H9 (cell line): ENCODE data around the gene LPP. TPM values are rescaled to one million over a fixed set of nuclear protein-coding genes. Genes with fewer than 3 reads are reported as not detected.

Experiments used
- DNase-seq: peaks from one replicate; pipeline ENCODE4 v3.0.0-alpha.2; 2017
- H2AFZ ChIP-seq: one replicate; pipeline ENCODE4 v1.6.1; 2013; ENCODE audit warnings: mild to moderate bottlenecking, low read length, control low read depth, moderate library complexity
- H2AK5ac ChIP-seq: 2 replicates; pipeline ENCODE4 v1.6.1; 2013; ENCODE audit warnings: low read length, control low read depth, mixed read lengths; ENCODE audit not compliant: insufficient read length
- H2BK120ac ChIP-seq: one replicate; pipeline ENCODE4 v1.6.1; 2013; ENCODE audit warnings: low read depth, mild to moderate bottlenecking, low read length, control low read depth, inconsistent platforms; ENCODE audit not compliant: poor library complexity, severe bottlenecking
- H2BK12ac ChIP-seq: 2 replicates; pipeline ENCODE4 v1.6.1; 2013; ENCODE audit warnings: low read length, control low read depth, mixed read lengths, low read depth; ENCODE audit not compliant: insufficient read length
- H2BK15ac ChIP-seq: 2 replicates; pipeline ENCODE4 v1.6.1; 2013; ENCODE audit warnings: low read depth, low read length, control low read depth
- H2BK20ac ChIP-seq: one replicate; pipeline ENCODE4 v1.6.1; 2013; ENCODE audit warnings: low read depth, mild to moderate bottlenecking, low read length, control low read depth, inconsistent platforms; ENCODE audit not compliant: poor library complexity, severe bottlenecking
- H2BK5ac ChIP-seq: 2 replicates; pipeline ENCODE4 v1.6.1; 2013; ENCODE audit warnings: low read length, control low read depth, mixed read lengths; ENCODE audit not compliant: insufficient read length
- H3K14ac ChIP-seq: 2 replicates; pipeline ENCODE4 v1.6.1; 2013; ENCODE audit warnings: low read length, control low read depth; ENCODE audit not compliant: insufficient read depth
- H3K18ac ChIP-seq: 2 replicates; pipeline ENCODE4 v1.6.1; 2013; ENCODE audit warnings: low read depth, mild to moderate bottlenecking, mixed read lengths, low read length, control low read depth; ENCODE audit not compliant: insufficient read length
- H3K23ac ChIP-seq: 2 replicates; pipeline ENCODE4 v1.6.1; 2013; ENCODE audit warnings: low read length, control low read depth, mixed read lengths, low read depth; ENCODE audit not compliant: insufficient read length
- H3K23me2 ChIP-seq: 2 replicates; pipeline ENCODE4 v1.6.1; 2013; ENCODE audit warnings: low read depth, mild to moderate bottlenecking, mixed read lengths, low read length, control low read depth; ENCODE audit not compliant: insufficient read length, poor library complexity, severe bottlenecking
- H3K27ac ChIP-seq: 2 replicates; pipeline ENCODE4 v1.5.1; 2013; ENCODE audit warnings: low read length, control low read depth, mixed read lengths, low read depth; ENCODE audit not compliant: insufficient read length
- H3K27me3 ChIP-seq: 2 replicates; pipeline ENCODE4 v1.6.1; 2013; ENCODE audit warnings: low read length, control low read depth, inconsistent platforms; ENCODE audit not compliant: insufficient read depth
- H3K4ac ChIP-seq: 2 replicates; pipeline ENCODE4 v1.6.1; 2013; ENCODE audit warnings: low read depth, mild to moderate bottlenecking, control low read depth, inconsistent platforms, low read length, moderate library complexity
- H3K4me1 ChIP-seq: 2 replicates; pipeline ENCODE4 v1.6.1; 2013; ENCODE audit warnings: low read length, control low read depth, inconsistent platforms; ENCODE audit not compliant: insufficient read depth
- H3K4me2 ChIP-seq: 2 replicates; pipeline ENCODE4 v1.6.1; 2013; ENCODE audit warnings: low read length, control low read depth, mixed read lengths; ENCODE audit not compliant: insufficient read length, insufficient read depth
- H3K56ac ChIP-seq: 2 replicates; pipeline ENCODE4 v1.6.1; 2013; ENCODE audit warnings: low read depth, mild to moderate bottlenecking, mixed read lengths, low read length, control low read depth; ENCODE audit not compliant: insufficient read length
- H3K79me1 ChIP-seq: 2 replicates; pipeline ENCODE4 v1.6.1; 2013; ENCODE audit warnings: low read depth, mild to moderate bottlenecking, moderate library complexity, low read length, control low read depth, inconsistent platforms; ENCODE audit not compliant: insufficient read depth, poor library complexity, severe bottlenecking
- H3K79me2 ChIP-seq: 2 replicates; pipeline ENCODE4 v1.6.1; 2013; ENCODE audit warnings: low read length, control low read depth, inconsistent platforms; ENCODE audit not compliant: insufficient read depth
- H3K9ac ChIP-seq: 2 replicates; pipeline ENCODE4 v1.6.1; 2013; ENCODE audit warnings: low read length, control low read depth, mixed read lengths; ENCODE audit not compliant: insufficient read length; ENCODE audit errors: extremely low read depth
- H3K9me3 ChIP-seq: one replicate; pipeline ENCODE4 v1.6.1; 2013; ENCODE audit warnings: low read depth, low read length, inconsistent platforms; ENCODE audit not compliant: control insufficient read depth
- H3T11ph ChIP-seq: one replicate; pipeline ENCODE4 v1.6.1; 2013; ENCODE audit warnings: mild to moderate bottlenecking, low read length, control low read depth, inconsistent platforms
- H4K20me1 ChIP-seq: one replicate; pipeline ENCODE4 v1.6.1; 2013; ENCODE audit not compliant: control insufficient read depth, insufficient read length, insufficient read depth
- H4K5ac ChIP-seq: 2 replicates; pipeline ENCODE4 v1.6.1; 2013; ENCODE audit warnings: low read depth, mild to moderate bottlenecking, mixed read lengths, low read length, control low read depth; ENCODE audit not compliant: insufficient read length
- H4K8ac ChIP-seq: replicated peaks from 2 replicates; pipeline ENCODE4 v1.6.1; 2013; ENCODE audit warnings: low read length, control low read depth, mixed read lengths, low read depth; ENCODE audit not compliant: insufficient read length
- H4K91ac ChIP-seq: 2 replicates; pipeline ENCODE4 v1.6.1; 2013; ENCODE audit warnings: low read depth, mild to moderate bottlenecking, moderate library complexity, mixed read lengths, low read length, control low read depth; ENCODE audit not compliant: insufficient read length
- H3K27ac Mint-ChIP-seq, 3 experiments: 2 replicates in 2 of 3; 3 replicates in 1 of 3; pipeline ENCODE4 v1.8.0; 2020 to 2021; ENCODE audit warnings: mixed read lengths in 3 of 3, mild to moderate bottlenecking in 1 of 3, moderate library complexity in 1 of 3
- H3K27me3 Mint-ChIP-seq: 2 replicates; pipeline ENCODE4 v1.8.0; 2021; ENCODE audit warnings: low read depth, mild to moderate bottlenecking, moderate library complexity, mixed read lengths
- H3K36me3 Mint-ChIP-seq, 3 experiments: 2 replicates in 2 of 3; 3 replicates in 1 of 3; pipeline ENCODE4 v1.8.0; 2020 to 2021; ENCODE audit warnings: low read depth in 3 of 3, mixed read lengths in 3 of 3; ENCODE audit not compliant: insufficient read depth in 1 of 3
- H3K4me1 Mint-ChIP-seq, 2 experiments: 2 replicates each; pipeline ENCODE4 v1.8.0; 2020; ENCODE audit warnings: mixed read lengths in 2 of 2
- H3K4me3 Mint-ChIP-seq, 2 experiments: 2 replicates in 1 of 2; 3 replicates in 1 of 2; pipeline ENCODE4 v1.8.0; 2020 to 2021; ENCODE audit warnings: mild to moderate bottlenecking in 2 of 2, mixed read lengths in 2 of 2, moderate library complexity in 1 of 2
- H3K9me3 Mint-ChIP-seq, 2 experiments: 2 replicates in 1 of 2; 3 replicates in 1 of 2; pipeline ENCODE4 v1.8.0; 2020; ENCODE audit warnings: mild to moderate bottlenecking in 2 of 2, mixed read lengths in 2 of 2, moderate library complexity in 1 of 2
- CTCF ChIP-seq: fragments of 200-600 bp; sonication (generic); conservative IDR thresholded peaks from 3 replicates; pipeline ENCODE4 v1.8.0; 2021; ENCODE audit warnings: antibody characterized with exemption, mild to moderate bottlenecking
- WGBS: extraction: QIAGEN DNeasy Blood & Tissue Kit; methylation state at CpG from one replicate; pipeline ENCODE4 v1.1.7; 2013; ENCODE audit warnings: missing lambda C conversion rate, low lambda C conversion rate, mixed read lengths; ENCODE audit not compliant: insufficient read length; ENCODE audit errors: extremely low coverage; 5-methylcytosine and 5-hydroxymethylcytosine counted together
- total RNA-seq: library from RNA; stranded (reverse); gene quantifications from 2 replicates; pipeline ENCODE4 v1.2.1, GENCODE V29; 2021

LPP gene
- total RNA-seq, 1 experiment from 2014 or later, result 64.6 TPM

- no peaks in the 10 kb centered on the region; a peak in 1 of 5 replicates for H3K9me3 Mint-ChIP-seq
These were observed 714.8 kb downstream of the LPP start for GRCh38 chr3:188868803-188869202.

More at GRCh38 chr3:188868803-188869202, 714.8 kb downstream of the LPP start:
- H3K79me1 ChIP-seq, result no peaks in the 10 kb centered on the region
- no peak overlapping the region for H4K91ac ChIP-seq
- no peak overlapping the region for H2BK20ac ChIP-seq
- H3K56ac ChIP-seq, result no peak overlapping the region
- no peak overlapping the region for H2BK15ac ChIP-seq
- DNase-seq, result no peak
- H2BK12ac ChIP-seq, result no peak overlapping the region
- H3K4me2 ChIP-seq, result no peak overlapping the region
- no peak overlapping the region for H2AFZ ChIP-seq
- no peaks in the 10 kb centered on the region for H3K79me2 ChIP-seq
- H3K27me3 ChIP-seq, result no peaks in the 10 kb centered on the region
- H4K5ac ChIP-seq, result no peak overlapping the region
- H4K20me1 ChIP-seq, result no peaks in the 10 kb centered on the region
- Mint-ChIP-seq H3K4me3 (no peak overlapping the region), H3K27me3 (no peaks in the 10 kb centered on the region), H3K36me3 (no peaks in the 10 kb centered on the region), H3K4me1 (no peaks in the 10 kb centered on the region), H3K27ac (peak overlapping the region in 2 of 3 experiments; percentile 32 to 46; a peak in 1 of 7 replicates)
- H3K23ac ChIP-seq, result no peak overlapping the region
- H4K8ac ChIP-seq, result no peak overlapping the region
- no peak overlapping the region for H3K9ac ChIP-seq
- H3T11ph ChIP-seq, result no peak overlapping the region
- TF ChIP-seq CTCF, result no peak
- H3K9me3 ChIP-seq, result no peaks in the 10 kb centered on the region
- no CpG with 5 or more reads among the region's 1 CpG for WGBS
- no peak overlapping the region for H2BK5ac ChIP-seq
- no peaks in the 10 kb centered on the region for H3K4me1 ChIP-seq
- no peaks in the 10 kb centered on the region for H3K23me2 ChIP-seq
- no peak overlapping the region for H3K4ac ChIP-seq
- H2AK5ac ChIP-seq, result no peak overlapping the region
- H3K27ac ChIP-seq, result no peak overlapping the region
- no peak overlapping the region for H2BK120ac ChIP-seq
- no peak overlapping the region for H3K14ac ChIP-seq
- no peak overlapping the region for H3K18ac ChIP-seq
